Measurements from ENCODE around the gene COL28A1.

COL28A1 gene

DNA sequence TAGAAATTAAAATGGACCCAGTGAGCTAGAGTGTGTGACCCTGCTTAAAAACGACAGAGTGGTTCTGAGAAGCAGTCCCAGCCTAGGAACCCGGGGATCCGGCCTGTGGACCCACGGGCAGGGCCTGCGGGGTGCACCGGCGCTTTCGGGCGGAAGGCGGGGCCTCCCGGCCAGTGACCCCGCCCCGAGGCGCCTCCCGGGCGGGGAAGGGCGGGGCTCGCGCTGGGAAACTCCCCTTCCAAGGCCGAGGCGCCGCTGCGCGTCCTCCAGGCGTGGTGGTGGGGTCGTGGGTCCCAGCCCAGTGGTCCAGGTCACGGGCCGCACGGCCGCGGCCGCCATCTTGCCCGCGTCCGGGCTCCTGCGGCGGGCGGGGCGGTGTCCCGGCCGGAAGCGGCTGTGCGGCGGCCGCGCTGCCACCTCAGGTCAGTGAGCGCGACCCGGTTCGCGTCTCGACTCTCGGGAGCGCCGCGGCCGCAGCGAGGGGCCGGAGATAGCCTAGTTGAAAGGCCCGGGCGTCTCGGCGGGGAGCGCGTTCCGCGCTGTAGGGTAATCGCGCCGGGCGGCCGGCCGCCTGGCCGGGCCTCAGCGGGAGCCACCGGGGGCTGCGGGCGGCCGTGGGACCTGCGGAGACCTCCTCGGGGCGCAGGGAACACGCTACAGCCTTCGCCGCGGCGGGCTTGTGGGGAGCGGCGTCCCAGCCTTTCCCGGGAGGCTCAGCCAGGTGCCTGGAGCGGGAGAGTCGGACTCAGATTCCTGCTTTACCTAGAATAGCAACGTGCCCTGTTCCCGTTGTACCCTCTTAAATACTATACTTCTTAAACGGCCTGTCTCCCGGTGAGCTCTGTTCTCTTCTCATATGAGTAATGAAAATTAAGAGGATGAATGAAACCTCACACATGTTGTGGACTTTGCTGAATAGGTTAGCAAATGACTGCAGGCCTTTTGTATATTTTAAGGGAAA is 31.3 kb upstream of the COL28A1 start, which contains the start of gene MIOS:
TSS of gene MIOS (plus strand) at position 234 of the 961 bp plus-strand sequence. CDS start 5,592 bp downstream, outside the sequence.
- Histone ChIP-seq H3K9ac (peak within 1 kb of the TSS; percentile 47), H3K4me1 (peaks cover 8% of the 10 kb centered on the region), H2AFZ (peak within 1 kb of the TSS; percentile 90), H3K4me2 (ENCODE audit: low read length) (peak within 1 kb of the TSS; percentile 80), H3K4me3 (ENCODE audit: low read depth, low read length) (peak within 1 kb of the TSS; percentile 95), H3K9me3 (ENCODE audit: control insufficient read depth, low read length) (no peaks in the 10 kb centered on the region), H3K27ac (peak within 1 kb of the TSS; percentile 83), H3K27me3 (ENCODE audit: control insufficient read depth, insufficient read depth, low read length) (no peaks in the 10 kb centered on the region), H3K79me2 (peaks cover 14% of the 10 kb centered on the region), H3K36me3 (ENCODE audit: control insufficient read depth, insufficient read depth, low read length) (no peaks in the 10 kb centered on the region)
- TF ChIP-seq CTCF (IDR thresholded peaks at IDR 0.05): no peak

- Histone ChIP-seq H3K4me2 (ENCODE audit: low read length) (peak overlapping the region; percentile 80), H3K27me3 (ENCODE audit: control insufficient read depth, insufficient read depth, low read length) (no peaks in the 10 kb centered on the region), H3K4me1 (peaks cover 8% of the 10 kb centered on the region), H3K4me3 (ENCODE audit: low read depth, low read length) (peak overlapping the region; percentile 95), H3K27ac (peak overlapping the region; percentile 83), H2AFZ (peak overlapping the region; percentile 90), H3K36me3 (ENCODE audit: control insufficient read depth, insufficient read depth, low read length) (no peaks in the 10 kb centered on the region), H3K9ac (no peak overlapping the region), H3K79me2 (peaks cover 14% of the 10 kb centered on the region), H3K9me3 (ENCODE audit: control insufficient read depth, low read length) (no peaks in the 10 kb centered on the region)
- no peak for TF ChIP-seq CTCF (IDR thresholded peaks at IDR 0.05)
Measured at GRCh38 chr7:7565746-7566650, 30.3 kb upstream of the COL28A1 start.

- Histone ChIP-seq H3K4me3 (ENCODE audit: low read depth, low read length) (no peak overlapping the region), H3K9me3 (ENCODE audit: control insufficient read depth, low read length) (no peaks in the 10 kb centered on the region), H3K4me1 (peaks cover 8% of the 10 kb centered on the region), H3K27ac (no peak overlapping the region), H3K27me3 (ENCODE audit: control insufficient read depth, insufficient read depth, low read length) (no peaks in the 10 kb centered on the region), H3K9ac (no peak overlapping the region), H3K79me2 (peaks cover 10% of the 10 kb centered on the region), H3K36me3 (ENCODE audit: control insufficient read depth, insufficient read depth, low read length) (no peaks in the 10 kb centered on the region), H2AFZ (no peak overlapping the region), H3K4me2 (ENCODE audit: low read length) (no peak overlapping the region)
- no peak for TF ChIP-seq CTCF (IDR thresholded peaks at IDR 0.05)
Measured at GRCh38 chr7:7565018-7565680, 29.5 kb upstream of the COL28A1 start.

GRCh38 chr7:7564323-7564780 is 28.7 kb upstream of the COL28A1 start:
- H3K79me2 ChIP-seq: peaks cover 3% of the 10 kb centered on the region
- no peak overlapping the region for H2AFZ ChIP-seq
- H3K4me3 ChIP-seq (ENCODE audit: low read depth, low read length): no peak overlapping the region
- peaks cover 8% of the 10 kb centered on the region for H3K4me1 ChIP-seq
- H3K9ac ChIP-seq: no peak overlapping the region
- H3K27ac ChIP-seq: no peak overlapping the region
- H3K36me3 ChIP-seq (ENCODE audit: control insufficient read depth, insufficient read depth, low read length): no peaks in the 10 kb centered on the region
- H3K9me3 ChIP-seq (ENCODE audit: control insufficient read depth, low read length): no peaks in the 10 kb centered on the region
- H3K27me3 ChIP-seq (ENCODE audit: control insufficient read depth, insufficient read depth, low read length): no peaks in the 10 kb centered on the region
- no peak for TF ChIP-seq CTCF (IDR thresholded peaks at IDR 0.05)
- H3K4me2 ChIP-seq (ENCODE audit: low read length): no peak overlapping the region
